Coronary artery (tissue), 2 donors: ENCODE results near the gene PTP4A2.

Source experiments
- DNase-seq: peaks from one replicate; pipeline ENCODE4 v3.0.0-alpha.2; 2017; ENCODE audit warnings: low spot score
- H3K27ac ChIP-seq, 2 donors: fragments of 200-600 bp; sonication (generic); one replicate each; pipeline ENCODE4 v1.5.1; 2016 to 2019
- H3K4me3 ChIP-seq: fragments of 200-600 bp; sonication (generic); 2 replicates; pipeline ENCODE4 v1.5.1; 2016; ENCODE audit warnings: mild to moderate bottlenecking, moderate library complexity
- CTCF ChIP-seq: fragments of 200-600 bp; sonication (generic); IDR thresholded peaks from one replicate; pipeline ENCODE4 v1.5.1; 2019; ENCODE audit warnings: antibody characterized with exemption

The PTP4A2 gene

GRCh38 chr1:31919591-31919990 lies 18.6 kb downstream of the PTP4A2 start:
- TF ChIP-seq CTCF: no peak

DNA sequence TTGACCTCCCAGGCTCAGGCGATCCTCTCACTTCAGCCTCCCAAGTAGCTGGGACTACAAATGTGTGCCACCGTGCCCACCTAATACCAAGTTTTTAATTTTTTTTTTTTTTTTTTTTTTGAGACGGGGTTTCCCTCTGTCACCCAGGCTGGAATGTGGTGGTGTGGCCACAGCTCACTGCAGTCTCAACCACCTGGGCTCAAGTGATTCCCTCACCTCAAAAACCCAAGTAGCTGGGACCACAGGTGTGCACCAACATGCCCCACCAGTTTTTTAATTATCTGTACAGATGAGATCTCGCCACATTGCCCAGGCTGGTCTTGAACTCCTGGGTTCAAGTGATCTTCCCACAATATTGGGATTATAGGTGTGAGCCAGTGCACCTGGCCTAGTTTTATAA lies 22.7 kb downstream of the PTP4A2 start:
- no peak for DNase-seq
- H3K4me3 ChIP-seq: no peak overlapping the region
- H3K27ac ChIP-seq: no peak overlapping the region
- TF ChIP-seq CTCF: no peak

More at GRCh38 chr1:31919591-31919990, 18.6 kb downstream of the PTP4A2 start:
- no peak for DNase-seq
- Histone ChIP-seq H3K27ac (no peak overlapping the region), H3K4me3 (no peak overlapping the region)

DNA sequence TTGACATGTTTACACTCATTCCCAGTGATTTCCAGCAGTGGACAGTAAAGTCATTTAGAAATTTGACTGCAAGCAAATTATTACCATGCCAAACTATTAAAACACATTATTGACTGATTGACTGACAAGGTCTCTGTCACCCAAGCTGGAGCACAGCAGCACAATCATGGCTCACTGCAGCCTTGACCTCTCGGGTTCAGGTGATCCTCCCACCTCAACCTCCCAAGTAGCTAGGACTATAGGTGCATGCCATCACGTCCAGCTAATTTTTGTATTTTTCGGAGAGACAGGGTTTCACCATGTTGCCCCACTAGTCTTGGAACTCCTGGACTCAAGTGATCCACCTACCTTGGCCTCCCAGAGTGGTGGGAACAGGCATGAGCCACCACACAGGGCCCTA lies 24.2 kb downstream of the PTP4A2 start:
- no peak overlapping the region for H3K27ac ChIP-seq
- no peak overlapping the region for H3K4me3 ChIP-seq
- no peak for DNase-seq
- TF ChIP-seq CTCF: no peak

DNA sequence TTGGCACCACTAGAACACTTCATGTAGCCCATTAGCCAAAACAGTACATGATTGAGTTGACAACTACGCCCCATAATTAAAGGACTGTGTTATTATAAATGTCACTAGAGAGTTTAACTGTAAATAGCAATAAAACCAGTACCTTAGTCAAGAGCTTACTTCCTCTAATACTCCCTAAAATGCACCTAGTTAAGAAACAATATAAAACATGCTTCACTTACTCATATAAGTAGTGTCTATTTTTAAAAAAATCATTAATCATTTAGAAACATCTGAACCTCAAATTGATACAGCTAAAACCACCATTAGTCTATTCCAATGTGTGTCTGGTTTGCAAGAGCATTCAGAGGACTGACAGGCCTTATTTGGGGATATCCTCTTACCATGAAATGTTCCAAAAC lies 25.3 kb downstream of the PTP4A2 start:
- Histone ChIP-seq H3K4me3 (no peak overlapping the region), H3K27ac (no peak overlapping the region)
- no peak for TF ChIP-seq CTCF
- DNase-seq: no peak

DNA sequence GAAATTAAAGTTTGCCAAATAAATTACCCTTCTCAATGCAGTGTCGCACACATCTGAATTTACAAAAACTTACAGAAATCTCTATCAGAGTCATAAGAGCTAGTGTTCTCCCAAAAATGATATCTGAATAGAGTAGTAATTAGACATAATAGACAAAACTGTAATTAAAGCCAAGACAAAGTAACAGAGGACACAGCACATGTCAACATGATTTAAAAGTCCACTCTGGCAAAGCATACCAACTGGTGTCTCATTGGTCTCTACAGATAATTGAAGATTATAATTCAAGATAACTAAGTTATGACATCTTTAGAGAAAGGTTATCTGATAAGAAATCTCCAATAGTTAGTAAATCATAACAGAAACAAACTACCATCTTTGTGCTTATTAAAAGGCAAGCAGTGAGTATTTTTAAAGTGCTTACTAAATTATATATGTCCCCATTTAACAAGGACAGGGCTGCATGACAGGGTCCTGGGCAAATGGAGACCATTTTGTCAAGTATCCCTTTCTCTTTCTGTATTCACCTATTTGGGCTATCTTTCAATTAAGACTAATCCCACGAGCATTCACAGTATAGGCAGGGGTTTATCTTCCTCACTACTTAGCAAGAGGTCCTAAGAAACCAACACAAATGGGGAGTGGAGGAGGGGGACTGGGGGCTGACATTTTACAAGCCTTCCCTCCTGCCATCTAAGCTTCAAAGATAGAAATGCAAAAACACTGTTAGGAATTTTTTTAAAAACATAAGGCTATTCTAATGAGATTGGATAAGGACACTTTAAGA lies 26.0 kb downstream of the PTP4A2 start:
- TF ChIP-seq CTCF: no peak
- no peak overlapping the region for H3K27ac ChIP-seq
- no peak overlapping the region for H3K4me3 ChIP-seq
- DNase-seq: no peak

- no peak overlapping the region for H3K27ac ChIP-seq
- TF ChIP-seq CTCF: no peak
- no peak for DNase-seq
- H3K4me3 ChIP-seq: no peak overlapping the region
Measured at GRCh38 chr1:31910933-31911332, 27.2 kb downstream of the PTP4A2 start.

GRCh38 chr1:31909691-31910090 lies 28.5 kb downstream of the PTP4A2 start:
- Histone ChIP-seq H3K27ac (no peak overlapping the region), H3K4me3 (no peak overlapping the region)
- TF ChIP-seq CTCF: no peak
- DNase-seq: no peak
